Nephron progenitor cell (in vitro differentiated cells): ENCODE measurements around the gene KLHL29.
"Not testable (repeated sequence)": the region's sequence is repeated elsewhere in the genome, so short reads cannot be mapped to it uniquely, and the experiment has no call there.

Experiments used
- DNase-seq: peaks from one replicate; pipeline ENCODE4 v3.0.0; 2021
- H3K27ac Mint-ChIP-seq: 2 replicates; pipeline ENCODE4 v1.8.0; 2021; ENCODE audit warnings: mild to moderate bottlenecking, moderate library complexity, mixed read lengths
- H3K27me3 Mint-ChIP-seq: 2 replicates; pipeline ENCODE4 v1.8.0; 2021; ENCODE audit warnings: mild to moderate bottlenecking, low read depth, mixed read lengths; ENCODE audit not compliant: poor library complexity
- H3K36me3 Mint-ChIP-seq: 2 replicates; pipeline ENCODE4 v1.8.0; 2021; ENCODE audit warnings: low read depth, mixed read lengths
- H3K4me1 Mint-ChIP-seq: 2 replicates; pipeline ENCODE4 v1.8.0; 2021; ENCODE audit warnings: mixed read lengths
- H3K4me3 Mint-ChIP-seq: 2 replicates; pipeline ENCODE4 v1.8.0; 2021; ENCODE audit warnings: mild to moderate bottlenecking, moderate library complexity, mixed read lengths
- H3K9me3 Mint-ChIP-seq: 2 replicates; pipeline ENCODE4 v1.8.0; 2021; ENCODE audit warnings: mild to moderate bottlenecking, moderate library complexity, mixed read lengths
- TF ChIP-seq, protein P1 (sequence below): fragments of 200-600 bp; sonication (generic); IDR thresholded peaks from 2 replicates; pipeline ENCODE4 v1.5.0; 2021; ENCODE audit warnings: antibody characterized with exemption

KLHL29 gene

DNA sequence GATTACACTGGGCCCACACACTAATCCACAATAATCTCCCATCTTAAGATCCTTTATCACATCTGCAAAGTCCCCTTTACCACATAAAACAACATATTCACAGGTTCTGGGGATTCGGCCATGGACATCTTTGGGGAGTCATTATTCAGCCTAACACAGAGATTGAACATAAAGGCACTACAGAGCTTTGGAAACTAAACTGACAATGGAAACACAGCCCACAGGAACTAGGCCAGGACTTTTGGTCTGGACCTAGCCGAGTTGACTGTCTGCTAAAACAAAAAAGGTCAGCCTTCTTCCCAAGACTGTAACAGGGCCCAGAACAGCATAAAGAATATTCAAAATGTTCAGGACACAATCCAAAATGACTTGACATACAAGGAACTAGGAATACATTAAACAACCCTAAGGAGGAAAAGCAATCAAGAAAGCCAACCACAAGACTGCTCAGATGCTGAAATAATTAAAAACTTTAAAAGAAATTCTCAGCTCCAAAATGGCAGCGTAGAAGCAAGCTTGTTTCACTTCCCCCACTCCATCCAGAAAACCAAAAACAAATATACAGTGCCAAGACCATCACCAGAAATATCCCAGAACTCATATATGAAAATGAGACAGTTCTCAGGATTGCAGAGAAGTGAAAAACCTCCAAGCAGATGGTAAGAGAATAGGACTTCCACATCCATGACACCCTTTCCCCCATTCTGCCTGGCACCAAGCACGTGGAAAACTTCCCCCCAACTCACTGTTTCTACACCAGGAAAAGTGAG lies 334.1 kb downstream of the KLHL29 start:
- Mint-ChIP-seq H3K36me3 (peaks cover 49% of the 10 kb centered on the region), H3K27ac (no peak overlapping the region), H3K27me3 (peaks cover 2% of the 10 kb centered on the region), H3K9me3 (peaks cover 29% of the 10 kb centered on the region), H3K4me1 (no peaks in the 10 kb centered on the region), H3K4me3 (no peak overlapping the region)
- TF ChIP-seq, protein P1, sequence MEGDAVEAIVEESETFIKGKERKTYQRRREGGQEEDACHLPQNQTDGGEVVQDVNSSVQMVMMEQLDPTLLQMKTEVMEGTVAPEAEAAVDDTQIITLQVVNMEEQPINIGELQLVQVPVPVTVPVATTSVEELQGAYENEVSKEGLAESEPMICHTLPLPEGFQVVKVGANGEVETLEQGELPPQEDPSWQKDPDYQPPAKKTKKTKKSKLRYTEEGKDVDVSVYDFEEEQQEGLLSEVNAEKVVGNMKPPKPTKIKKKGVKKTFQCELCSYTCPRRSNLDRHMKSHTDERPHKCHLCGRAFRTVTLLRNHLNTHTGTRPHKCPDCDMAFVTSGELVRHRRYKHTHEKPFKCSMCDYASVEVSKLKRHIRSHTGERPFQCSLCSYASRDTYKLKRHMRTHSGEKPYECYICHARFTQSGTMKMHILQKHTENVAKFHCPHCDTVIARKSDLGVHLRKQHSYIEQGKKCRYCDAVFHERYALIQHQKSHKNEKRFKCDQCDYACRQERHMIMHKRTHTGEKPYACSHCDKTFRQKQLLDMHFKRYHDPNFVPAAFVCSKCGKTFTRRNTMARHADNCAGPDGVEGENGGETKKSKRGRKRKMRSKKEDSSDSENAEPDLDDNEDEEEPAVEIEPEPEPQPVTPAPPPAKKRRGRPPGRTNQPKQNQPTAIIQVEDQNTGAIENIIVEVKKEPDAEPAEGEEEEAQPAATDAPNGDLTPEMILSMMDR: no peak
- DNase-seq: no peak

DNA sequence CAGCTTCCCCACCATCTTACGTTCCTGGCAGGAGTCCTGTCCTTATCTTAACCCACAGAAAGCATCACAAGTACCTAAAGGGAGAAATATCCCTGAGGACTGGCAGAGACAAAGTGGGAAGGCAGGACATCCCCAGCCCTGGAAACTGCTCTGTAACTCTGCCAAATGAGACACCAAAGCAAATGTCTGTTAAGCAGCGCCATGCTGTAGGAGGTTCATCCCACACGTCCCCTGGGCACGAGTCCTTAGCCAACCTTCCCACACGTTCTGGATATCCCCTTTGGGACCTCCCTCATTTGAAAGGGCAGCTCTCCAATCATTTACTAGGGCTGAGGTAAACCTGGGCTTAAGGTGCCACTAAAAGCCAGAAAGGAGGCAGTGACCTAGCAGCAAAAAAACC lies 334.7 kb downstream of the KLHL29 start:
- H3K9me3 Mint-ChIP-seq: peaks cover 33% of the 10 kb centered on the region
- no peak overlapping the region for H3K4me3 Mint-ChIP-seq
- DNase-seq: no peak
- peaks cover 55% of the 10 kb centered on the region for H3K36me3 Mint-ChIP-seq
- peaks cover 2% of the 10 kb centered on the region for H3K27me3 Mint-ChIP-seq
- H3K4me1 Mint-ChIP-seq: no peaks in the 10 kb centered on the region
- TF ChIP-seq, protein P1: no peak
- H3K27ac Mint-ChIP-seq: peak overlapping the region; percentile 43

DNA sequence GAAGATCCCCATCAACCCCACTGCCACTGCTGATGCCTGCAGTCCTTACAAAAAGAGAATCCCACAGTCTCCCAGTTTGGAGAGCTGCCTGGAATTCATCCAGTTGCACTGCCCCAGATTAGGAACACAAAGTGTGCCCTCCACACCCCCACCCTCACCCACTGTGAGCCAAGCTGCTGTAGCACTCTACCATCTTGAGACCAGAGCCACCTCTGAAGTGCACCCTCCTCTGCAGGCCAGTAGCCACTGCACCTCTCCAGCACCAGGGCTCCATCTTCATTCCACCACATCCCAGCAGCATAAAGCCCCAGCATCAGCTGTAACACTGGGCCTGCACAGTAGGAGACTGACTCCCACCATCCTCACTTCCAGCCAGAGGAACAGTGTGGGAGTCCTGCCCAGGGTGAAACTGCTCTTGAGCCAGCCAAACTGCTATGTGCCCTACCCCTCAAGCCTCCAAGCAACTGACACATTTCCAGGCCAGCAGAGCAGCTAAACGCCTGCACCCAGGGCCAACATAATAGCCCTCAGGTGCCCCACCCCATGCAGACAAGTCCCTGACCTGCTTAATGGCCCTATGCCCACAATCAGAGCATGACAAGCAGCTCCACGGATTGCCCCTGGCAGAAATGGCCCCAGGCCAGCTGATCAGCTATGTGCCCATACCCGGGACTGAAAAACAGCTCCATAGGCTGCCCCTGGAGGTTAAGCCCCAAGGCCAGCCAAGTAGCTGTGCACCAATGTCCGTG lies 335.9 kb downstream of the KLHL29 start:
- H3K27me3 Mint-ChIP-seq: no peaks in the 10 kb centered on the region
- H3K27ac Mint-ChIP-seq: no peak overlapping the region
- TF ChIP-seq, protein P1: no peak
- peaks cover 43% of the 10 kb centered on the region for H3K9me3 Mint-ChIP-seq
- no peaks in the 10 kb centered on the region for H3K4me1 Mint-ChIP-seq
- no peak for DNase-seq
- H3K4me3 Mint-ChIP-seq: no peak overlapping the region
- peaks cover 65% of the 10 kb centered on the region for H3K36me3 Mint-ChIP-seq

DNA sequence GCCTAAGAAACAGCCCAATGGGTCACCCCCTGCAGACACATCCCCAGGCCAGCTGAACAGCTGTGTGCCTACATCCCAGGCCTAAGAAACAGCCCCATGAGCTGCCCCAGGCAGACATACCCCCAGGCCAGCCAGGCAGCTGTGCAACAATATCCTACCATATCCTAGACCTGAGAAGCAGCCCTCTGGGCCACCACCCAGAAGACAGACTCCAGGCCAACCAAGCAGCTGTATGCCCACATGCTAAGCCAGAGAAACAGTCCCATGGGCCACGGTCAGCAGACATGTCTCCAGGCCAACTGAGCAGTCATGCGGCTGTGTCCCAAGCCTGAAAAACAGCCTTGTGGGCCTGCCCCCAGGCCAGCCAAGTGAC lies 336.5 kb downstream of the KLHL29 start:
- peaks cover 44% of the 10 kb centered on the region for H3K9me3 Mint-ChIP-seq
- H3K4me3 Mint-ChIP-seq: no peak overlapping the region
- H3K27me3 Mint-ChIP-seq: no peaks in the 10 kb centered on the region
- DNase-seq: no peak
- no peaks in the 10 kb centered on the region for H3K4me1 Mint-ChIP-seq
- no peak overlapping the region for H3K27ac Mint-ChIP-seq
- H3K36me3 Mint-ChIP-seq: peaks cover 69% of the 10 kb centered on the region
- TF ChIP-seq, protein P1: no peak

DNA sequence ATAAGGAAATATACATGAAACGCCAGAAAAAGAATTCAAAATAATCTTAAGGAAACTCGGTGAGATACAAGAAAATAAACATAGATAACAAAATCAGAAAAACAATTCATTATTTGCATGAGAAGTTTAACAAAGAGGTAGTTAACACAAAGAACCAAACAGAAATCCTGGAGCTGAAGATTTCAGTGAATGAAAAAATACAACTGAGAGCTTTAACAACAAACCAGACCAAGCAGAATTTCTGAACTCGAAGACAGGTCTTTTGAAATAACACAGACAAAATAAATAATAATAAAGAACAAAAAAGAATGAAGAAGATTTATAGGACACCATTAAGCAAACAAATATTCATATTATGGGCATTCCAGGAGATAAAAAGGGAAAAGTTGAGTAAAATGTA lies 337.3 kb downstream of the KLHL29 start:
- TF ChIP-seq, protein P1: no peak
- no peak overlapping the region for H3K4me3 Mint-ChIP-seq
- H3K9me3 Mint-ChIP-seq: peaks cover 44% of the 10 kb centered on the region
- H3K4me1 Mint-ChIP-seq: no peaks in the 10 kb centered on the region
- DNase-seq: no peak
- H3K27me3 Mint-ChIP-seq: no peaks in the 10 kb centered on the region
- H3K36me3 Mint-ChIP-seq: peaks cover 71% of the 10 kb centered on the region
- no peak overlapping the region for H3K27ac Mint-ChIP-seq

DNA sequence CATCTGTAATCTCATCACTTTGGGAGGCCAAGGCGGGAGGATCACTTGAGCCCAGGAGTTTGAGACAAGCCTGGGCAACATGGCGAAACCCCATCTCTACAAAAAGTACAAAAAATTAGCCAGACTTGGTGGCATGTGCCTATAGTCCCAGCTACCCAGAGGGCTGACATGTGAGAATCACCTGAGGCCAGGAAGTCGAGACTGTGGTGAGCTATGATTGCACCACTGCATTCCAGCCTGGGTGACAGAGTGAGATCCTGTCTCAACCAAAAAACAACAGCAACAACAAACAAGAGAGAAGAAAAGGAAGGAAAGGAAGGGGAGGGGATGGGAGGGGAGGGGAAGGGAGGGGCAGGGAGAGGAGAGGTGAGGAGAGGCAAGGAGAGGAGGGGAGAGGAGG lies 338.1 kb downstream of the KLHL29 start:
- Mint-ChIP-seq H3K9me3 (peaks cover 44% of the 10 kb centered on the region), H3K36me3 (peaks cover 78% of the 10 kb centered on the region)
- not testable (repeated sequence) for H3K4me3 Mint-ChIP-seq, DNase-seq, H3K4me1 Mint-ChIP-seq, H3K27me3 Mint-ChIP-seq, H3K27ac Mint-ChIP-seq
